K562 (cell line): ENCODE data around the gene YARS1. TPM values are rescaled to one million over a fixed set of nuclear protein-coding genes. Genes with fewer than 3 reads are reported as not detected.

Experiments used
- BHLHE40 ChIP-seq: IDR thresholded peaks from 2 replicates; pipeline ENCODE4 v1.6.1; 2011; ENCODE audit warnings: low read length, improper control_type of control experiment
- BRD9 ChIP-seq: fragments of 450-650 bp; IDR thresholded peaks from 2 replicates; pipeline ENCODE4 v1.6.1; 2018; ENCODE audit warnings: low read depth; ENCODE audit not compliant: partially characterized antibody
- CEBPB ChIP-seq: fragments of 450-650 bp; IDR thresholded peaks from 2 replicates; pipeline ENCODE4 v1.6.1; 2016; ENCODE audit warnings: missing genetic modification characterization, missing compliant biosample characterization
- CREBBP ChIP-seq: IDR thresholded peaks from one replicate; pipeline ENCODE4 v1.6.1; 2012; ENCODE audit warnings: low read depth, mild to moderate bottlenecking, control low read depth, inconsistent platforms, low read length
- DDX20 ChIP-seq: fragments of 450-650 bp; IDR thresholded peaks from 2 replicates; pipeline ENCODE4 v1.6.1; 2016; ENCODE audit warnings: missing genetic modification characterization, low read depth, mild to moderate bottlenecking, missing compliant biosample characterization, moderate library complexity
- HDAC1 ChIP-seq, 2 experiments: fragments of 450-650 bp; IDR thresholded peaks; 2 replicates each; pipeline ENCODE4 v1.6.1; 2016 to 2017; ENCODE audit warnings: inconsistent platforms in 1 of 2, mild to moderate bottlenecking in 1 of 2, moderate library complexity in 1 of 2
- KLF1 ChIP-seq: fragments of 450-650 bp; IDR thresholded peaks from 2 replicates; pipeline ENCODE4 v1.6.1; 2016; ENCODE audit warnings: missing genetic modification characterization, missing compliant biosample characterization
- KLF16 ChIP-seq: IDR thresholded peaks from 2 replicates; pipeline ENCODE4 v1.6.1; 2016; ENCODE audit warnings: antibody characterized with exemption
- LEF1 ChIP-seq: fragments of 450-650 bp; IDR thresholded peaks from 2 replicates; pipeline ENCODE4 v1.6.1; 2016; ENCODE audit warnings: mild to moderate bottlenecking
- NFE2L1 ChIP-seq: fragments of 450-650 bp; IDR thresholded peaks from 2 replicates; pipeline ENCODE4 v1.6.1; 2016; ENCODE audit warnings: missing genetic modification characterization, low read depth, mild to moderate bottlenecking, missing compliant biosample characterization, moderate library complexity, borderline replicate concordance
- PHTF2 ChIP-seq: fragments of 250-450 bp; sonication (Bioruptor Pico); IDR thresholded peaks from 2 replicates; pipeline ENCODE4 v1.5.0; 2021; ENCODE audit warnings: mild to moderate bottlenecking
- PRMT5 ChIP-seq: sonication (generic); formaldehyde crosslinking; IDR thresholded peaks from 2 replicates; pipeline ENCODE4 v1.5.0; 2020; ENCODE audit warnings: missing genetic modification reagents
- PTBP1 ChIP-seq: fragments of 200-400 bp; formaldehyde crosslinking; IDR thresholded peaks from 2 replicates; pipeline ENCODE4 v1.6.1; 2017; ENCODE audit warnings: low read depth, low read length
- RAD21 ChIP-seq, 2 experiments: fragments of 250-450 bp in 1 of 2; fragments of 450-650 bp in 1 of 2; sonication (Bioruptor Pico) in 1 of 2; formaldehyde crosslinking in 1 of 2; IDR thresholded peaks in 1 of 2; conservative IDR thresholded peaks in 1 of 2; 2 replicates each; pipeline versions ENCODE4 v1.4.0 to v1.8.0; 2020 to 2022; ENCODE audit warnings: mild to moderate bottlenecking in 2 of 2, moderate library complexity in 1 of 2
- SMARCE1 ChIP-seq: fragments of 450-650 bp; IDR thresholded peaks from 2 replicates; pipeline ENCODE4 v1.7.1; 2016; ENCODE audit warnings: mild to moderate bottlenecking
- TCF7L2 ChIP-seq: fragments of 150-350 bp; IDR thresholded peaks from 2 replicates; pipeline ENCODE4 v1.6.1; 2016; ENCODE audit warnings: low read depth, mild to moderate bottlenecking, low read length, moderate library complexity
- TEAD1 ChIP-seq, 2 experiments: fragments of 450-650 bp in 1 of 2; sonication (generic) in 1 of 2; formaldehyde crosslinking; IDR thresholded peaks; 2 replicates each; pipeline versions ENCODE4 v1.4.0 to v1.8.0; 2020 to 2022; ENCODE audit warnings: mild to moderate bottlenecking in 2 of 2, missing genetic modification reagents in 1 of 2
- XRCC3 ChIP-seq: fragments of 450-650 bp; IDR thresholded peaks from 2 replicates; pipeline ENCODE4 v1.6.1; 2017; ENCODE audit warnings: mild to moderate bottlenecking, moderate library complexity
- ZEB2 ChIP-seq: fragments of 450-650 bp; IDR thresholded peaks from 2 replicates; pipeline ENCODE4 v1.6.1; 2016
- ZNF146 ChIP-seq: IDR thresholded peaks from one replicate; pipeline ENCODE4 v1.6.1; 2018; ENCODE audit warnings: missing compliant biosample characterization; ENCODE audit not compliant: unreplicated experiment
- ZNF3 ChIP-seq: fragments of 250-450 bp; sonication (Bioruptor Pico); IDR thresholded peaks from 2 replicates; pipeline ENCODE4 v1.5.0; 2021; ENCODE audit warnings: mild to moderate bottlenecking, moderate library complexity
- ZNF311 ChIP-seq: fragments of 250-450 bp; sonication (Bioruptor Pico); IDR thresholded peaks from 2 replicates; pipeline ENCODE4 v1.4.0; 2020; ENCODE audit warnings: mild to moderate bottlenecking, moderate library complexity
- ZNF561 ChIP-seq: fragments of 450-650 bp; formaldehyde crosslinking; conservative IDR thresholded peaks from 2 replicates; pipeline ENCODE4 v1.4.0; 2020; ENCODE audit warnings: mild to moderate bottlenecking, moderate library complexity
- ZNF644 ChIP-seq: fragments of 200-800 bp; sonication (Bioruptor generic); IDR thresholded peaks from 2 replicates; pipeline ENCODE4 v1.6.1; 2016; ENCODE audit warnings: low read depth, missing genetic modification characterization, missing compliant biosample characterization
- ZNF668 ChIP-seq: fragments of 250-450 bp; sonication (Bioruptor Pico); IDR thresholded peaks from 2 replicates; pipeline ENCODE4 v1.8.0; 2022; ENCODE audit warnings: mild to moderate bottlenecking, inconsistent platforms
- ZNF778 ChIP-seq: fragments of 450-650 bp; formaldehyde crosslinking; IDR thresholded peaks from 2 replicates; pipeline ENCODE4 v1.4.0; 2020; ENCODE audit warnings: mild to moderate bottlenecking, moderate library complexity
- ZNF780A ChIP-seq: fragments of 250-450 bp; sonication (Bioruptor Pico); IDR thresholded peaks from 2 replicates; pipeline ENCODE4 v1.5.0; 2021; ENCODE audit warnings: mild to moderate bottlenecking
- polyA plus RNA-seq, 8 experiments: library from polyadenylated mRNA; depleted of rRNA in 4 of 8; stranded (reverse) in 5 of 8; unstranded in 3 of 8; fragments of >200 nt; fragmentation: Nextera tagmentation in 2 of 8; fragmentation: Illumina TruSeq in 1 of 8; extraction: Ambion mirVana in 2 of 8; extraction: Trizol in 1 of 8; gene quantifications; 2 replicates each; pipeline versions ENCODE4 v1.2.1 to v1.2.3, GENCODE V29; 2011 to 2014; ENCODE audit warnings: inconsistent platforms in 1 of 8, missing spikeins in 1 of 8
- total RNA-seq, 7 experiments: library from RNA; depleted of rRNA in 6 of 7; stranded (reverse); fragments of >200 nt in 6 of 7; fragmentation: Illumina TruSeq in 2 of 7; extraction: Trizol in 2 of 7; gene quantifications; 2 replicates each; pipeline versions ENCODE4 v1.2.1 to v1.2.3, GENCODE V29; 2011 to 2021; ENCODE audit warnings: low replicate concordance in 1 of 7
- TF ChIP-seq, protein P1 (sequence below): fragments of 250-450 bp; sonication (Bioruptor Pico); IDR thresholded peaks from 2 replicates; pipeline ENCODE4 v1.5.0; 2021
- TF ChIP-seq, protein P2 (sequence below): IDR thresholded peaks from 3 replicates; pipeline ENCODE4 v1.6.1; 2011; ENCODE audit warnings: borderline replicate concordance, mild to moderate bottlenecking, moderate library complexity; ENCODE audit not compliant: insufficient read length; ENCODE audit errors: extremely low read depth

YARS1 gene
- total and polyA plus RNA-seq, 9 of the 15 experiments (the other 6 are each of a cell fraction or from before 2014, with no cell fraction given), result 66.2 to 336 (median 201) TPM

DNA sequence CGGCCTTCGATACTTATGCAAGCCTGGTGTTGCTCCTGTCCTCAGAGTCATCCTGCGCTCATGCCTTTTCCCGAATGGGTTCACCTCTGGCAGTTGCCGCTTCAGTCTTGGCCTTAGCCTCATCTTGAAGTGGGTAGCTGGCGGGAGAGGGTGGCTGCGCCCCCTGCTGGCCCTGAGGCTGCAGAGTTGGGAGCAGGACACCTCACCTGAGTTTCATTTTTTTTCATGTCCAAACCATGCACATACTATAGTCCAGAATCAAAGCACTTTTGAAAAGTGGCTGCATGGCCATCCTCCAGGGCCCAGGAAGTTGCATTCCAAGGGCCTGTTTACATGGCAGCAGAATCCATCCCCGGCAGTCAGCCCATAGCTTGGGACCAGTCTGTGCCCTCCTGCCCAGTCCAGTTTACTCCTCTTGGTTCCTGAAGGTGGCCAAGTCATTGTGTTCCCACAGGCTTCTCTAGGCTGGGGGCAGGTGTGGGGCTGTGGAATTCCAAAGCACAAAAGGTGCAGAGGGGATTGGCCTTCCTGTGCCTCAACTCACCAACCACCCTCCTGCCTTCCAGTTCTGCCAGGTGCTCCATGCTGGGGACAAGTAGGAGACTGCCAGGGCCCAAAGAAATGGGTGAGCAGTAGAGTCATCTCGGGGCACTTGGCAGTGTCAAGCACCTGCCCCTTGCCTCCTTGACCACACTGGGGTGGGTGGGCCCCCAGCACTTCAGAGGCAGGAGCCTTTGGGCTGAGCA, 44.0 kb downstream of the YARS1 start (continued):
- TF ChIP-seq CEBPB (tag) (no peak), ZNF311 (CRISPR knock-in tag) (no peak), RAD21 (CRISPR knock-in tag; conservative IDR thresholded peaks at IDR 0.05 in 1 of 2, IDR thresholded peaks at IDR 0.05 in 1 of 2) (peak; percentile 96 to 99), HDAC1 (IDR thresholded peaks at IDR 0.05) (no peak), ZNF780A (no peak; the same call in 1 of the 2 replicates), LEF1 (no peak), DDX20 (tag) (no peak), ZNF644 (tag) (no peak), PHTF2 (no peak), SMARCE1 (no peak), BRD9 (no peak), NFE2L1 (no peak), ZNF778 (no peak), ZNF668 (CRISPR knock-in tag) (no peak), TEAD1 (CRISPR knock-in tag; IDR thresholded peaks at IDR 0.05) (peak in 1 of 2 experiments; percentile 36; a peak in 1 of 4 replicates), ZNF146 (no peak), BHLHE40 (peak; percentile 31; the same call in 1 of the 2 replicates), KLF16 (0 out of 2 replicates have a peak, but pooled peaks have one; percentile 54), TCF7L2 (no peak), KLF1 (tag) (no peak), ZNF3 (CRISPR knock-in tag) (no peak), CREBBP (no peak), XRCC3 (no peak), PTBP1 (no peak), PRMT5 (CRISPR knock-in tag) (no peak), ZNF561 (CRISPR knock-in tag) (no peak), ZEB2 (peak; percentile 26; the same call in 1 of the 2 replicates)
- TF ChIP-seq, protein P1, sequence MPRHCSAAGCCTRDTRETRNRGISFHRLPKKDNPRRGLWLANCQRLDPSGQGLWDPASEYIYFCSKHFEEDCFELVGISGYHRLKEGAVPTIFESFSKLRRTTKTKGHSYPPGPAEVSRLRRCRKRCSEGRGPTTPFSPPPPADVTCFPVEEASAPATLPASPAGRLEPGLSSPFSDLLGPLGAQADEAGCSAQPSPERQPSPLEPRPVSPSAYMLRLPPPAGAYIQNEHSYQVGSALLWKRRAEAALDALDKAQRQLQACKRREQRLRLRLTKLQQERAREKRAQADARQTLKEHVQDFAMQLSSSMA (CRISPR knock-in tag), result no peak
- TF ChIP-seq, protein P2, sequence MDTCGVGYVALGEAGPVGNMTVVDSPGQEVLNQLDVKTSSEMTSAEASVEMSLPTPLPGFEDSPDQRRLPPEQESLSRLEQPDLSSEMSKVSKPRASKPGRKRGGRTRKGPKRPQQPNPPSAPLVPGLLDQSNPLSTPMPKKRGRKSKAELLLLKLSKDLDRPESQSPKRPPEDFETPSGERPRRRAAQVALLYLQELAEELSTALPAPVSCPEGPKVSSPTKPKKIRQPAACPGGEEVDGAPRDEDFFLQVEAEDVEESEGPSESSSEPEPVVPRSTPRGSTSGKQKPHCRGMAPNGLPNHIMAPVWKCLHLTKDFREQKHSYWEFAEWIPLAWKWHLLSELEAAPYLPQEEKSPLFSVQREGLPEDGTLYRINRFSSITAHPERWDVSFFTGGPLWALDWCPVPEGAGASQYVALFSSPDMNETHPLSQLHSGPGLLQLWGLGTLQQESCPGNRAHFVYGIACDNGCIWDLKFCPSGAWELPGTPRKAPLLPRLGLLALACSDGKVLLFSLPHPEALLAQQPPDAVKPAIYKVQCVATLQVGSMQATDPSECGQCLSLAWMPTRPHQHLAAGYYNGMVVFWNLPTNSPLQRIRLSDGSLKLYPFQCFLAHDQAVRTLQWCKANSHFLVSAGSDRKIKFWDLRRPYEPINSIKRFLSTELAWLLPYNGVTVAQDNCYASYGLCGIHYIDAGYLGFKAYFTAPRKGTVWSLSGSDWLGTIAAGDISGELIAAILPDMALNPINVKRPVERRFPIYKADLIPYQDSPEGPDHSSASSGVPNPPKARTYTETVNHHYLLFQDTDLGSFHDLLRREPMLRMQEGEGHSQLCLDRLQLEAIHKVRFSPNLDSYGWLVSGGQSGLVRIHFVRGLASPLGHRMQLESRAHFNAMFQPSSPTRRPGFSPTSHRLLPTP, result no peak
